ENCODE measurements around the gene C8G.

DNA sequence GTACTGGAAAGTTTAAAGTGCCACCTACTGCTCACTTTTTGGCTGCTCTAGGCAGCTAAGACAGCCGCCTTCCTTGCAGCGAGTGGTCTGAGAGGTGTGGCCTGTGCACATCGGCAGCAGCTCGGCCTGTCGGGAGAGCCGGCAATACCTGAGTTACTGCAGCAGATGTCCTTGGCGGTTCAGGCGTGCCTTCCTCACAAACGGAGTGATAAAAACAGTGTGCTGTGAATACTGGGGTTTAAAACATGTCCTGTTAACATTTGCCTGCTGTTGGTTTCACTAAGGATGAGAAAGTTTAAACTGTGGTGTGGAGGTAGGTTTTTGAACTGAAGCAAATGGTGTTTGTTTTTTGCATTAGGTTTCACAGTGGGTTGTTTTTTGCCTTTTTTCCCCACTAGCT lies 45.8 kb upstream of the C8G start:
- TF ChIP-seq POLR2A (IDR thresholded peaks at IDR 0.05), result no peak
- TF ChIP-seq, protein P1, sequence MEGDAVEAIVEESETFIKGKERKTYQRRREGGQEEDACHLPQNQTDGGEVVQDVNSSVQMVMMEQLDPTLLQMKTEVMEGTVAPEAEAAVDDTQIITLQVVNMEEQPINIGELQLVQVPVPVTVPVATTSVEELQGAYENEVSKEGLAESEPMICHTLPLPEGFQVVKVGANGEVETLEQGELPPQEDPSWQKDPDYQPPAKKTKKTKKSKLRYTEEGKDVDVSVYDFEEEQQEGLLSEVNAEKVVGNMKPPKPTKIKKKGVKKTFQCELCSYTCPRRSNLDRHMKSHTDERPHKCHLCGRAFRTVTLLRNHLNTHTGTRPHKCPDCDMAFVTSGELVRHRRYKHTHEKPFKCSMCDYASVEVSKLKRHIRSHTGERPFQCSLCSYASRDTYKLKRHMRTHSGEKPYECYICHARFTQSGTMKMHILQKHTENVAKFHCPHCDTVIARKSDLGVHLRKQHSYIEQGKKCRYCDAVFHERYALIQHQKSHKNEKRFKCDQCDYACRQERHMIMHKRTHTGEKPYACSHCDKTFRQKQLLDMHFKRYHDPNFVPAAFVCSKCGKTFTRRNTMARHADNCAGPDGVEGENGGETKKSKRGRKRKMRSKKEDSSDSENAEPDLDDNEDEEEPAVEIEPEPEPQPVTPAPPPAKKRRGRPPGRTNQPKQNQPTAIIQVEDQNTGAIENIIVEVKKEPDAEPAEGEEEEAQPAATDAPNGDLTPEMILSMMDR (IDR thresholded peaks at IDR 0.05), result no peak

All from prostate gland (tissue), 2 donors.